Measurements from ENCODE around the gene SPTLC3.

Gene SPTLC3

GRCh38 chr20:13130707-13131103, 121.9 kb downstream of the SPTLC3 start:
- Histone ChIP-seq H3K9me3 (ENCODE audit: insufficient read depth, low read length) (peaks cover 8% of the 10 kb centered on the region; the same call in 1 of the 2 replicates), H2AFZ (ENCODE audit: low read depth, low read length) (no peak overlapping the region), H3K4me1 (ENCODE audit: low read length) (peaks cover 38% of the 10 kb centered on the region), H3K27me3 (ENCODE audit: low read depth, low read length) (peaks cover 31% of the 10 kb centered on the region), H3K4me3 (ENCODE audit: low read length) (no peak overlapping the region), H3K27ac (ENCODE audit: low read length) (no peak overlapping the region), H3K4me2 (ENCODE audit: low read length) (peak overlapping the region; percentile 40; the same call in 1 of the 2 replicates), H3K79me2 (ENCODE audit: low read length) (no peaks in the 10 kb centered on the region), H4K20me1 (ENCODE audit: insufficient read depth, low read length) (no peaks in the 10 kb centered on the region), H3K36me3 (replicated peaks; ENCODE audit: low read depth, low read length) (peaks cover 6% of the 10 kb centered on the region), H3K9ac (ENCODE audit: low read length) (no peak overlapping the region)
- TF ChIP-seq EZH2phosphoT487 (IDR thresholded peaks at IDR 0.05; ENCODE audit: low read depth) (no peak), CTCF (IDR thresholded peaks at IDR 0.05; ENCODE audit: low read depth, low read length) (no peak)

GRCh38 chr20:13131688-13132087, 122.9 kb downstream of the SPTLC3 start:
- TF ChIP-seq CTCF (IDR thresholded peaks at IDR 0.05; ENCODE audit: low read depth, low read length) (no peak), EZH2phosphoT487 (IDR thresholded peaks at IDR 0.05; ENCODE audit: low read depth) (no peak)
- Histone ChIP-seq H3K4me3 (ENCODE audit: low read length) (peak overlapping the region; percentile 11; the same call in 1 of the 2 replicates), H3K36me3 (replicated peaks; ENCODE audit: low read depth, low read length) (peaks cover 6% of the 10 kb centered on the region), H2AFZ (ENCODE audit: low read depth, low read length) (no peak overlapping the region), H3K27ac (ENCODE audit: low read length) (0 out of 2 replicates have a peak overlapping the region, but pooled peaks have one; percentile 8), H3K9me3 (ENCODE audit: insufficient read depth, low read length) (peaks cover 8% of the 10 kb centered on the region; the same call in 1 of the 2 replicates), H3K4me2 (ENCODE audit: low read length) (peak overlapping the region; percentile 68), H4K20me1 (ENCODE audit: insufficient read depth, low read length) (no peaks in the 10 kb centered on the region), H3K27me3 (ENCODE audit: low read depth, low read length) (peaks cover 31% of the 10 kb centered on the region), H3K79me2 (ENCODE audit: low read length) (no peaks in the 10 kb centered on the region), H3K9ac (ENCODE audit: low read length) (no peak overlapping the region; the same call in 1 of the 2 replicates), H3K4me1 (ENCODE audit: low read length) (peaks cover 38% of the 10 kb centered on the region)

- H3K9ac ChIP-seq (ENCODE audit: low read length): no peak overlapping the region
- no peaks in the 10 kb centered on the region for H3K9me3 ChIP-seq (ENCODE audit: insufficient read depth, low read length)
- no peak overlapping the region for H2AFZ ChIP-seq (ENCODE audit: low read depth, low read length)
- TF ChIP-seq CTCF (IDR thresholded peaks at IDR 0.05; ENCODE audit: low read depth, low read length): no peak
- no peak for TF ChIP-seq EZH2phosphoT487 (IDR thresholded peaks at IDR 0.05; ENCODE audit: low read depth)
- H4K20me1 ChIP-seq (ENCODE audit: insufficient read depth, low read length): no peaks in the 10 kb centered on the region
- peak overlapping the region; percentile 8 for H3K4me2 ChIP-seq (ENCODE audit: low read length)
- no peak overlapping the region for H3K27ac ChIP-seq (ENCODE audit: low read length)
- H3K4me1 ChIP-seq (ENCODE audit: low read length): peaks cover 11% of the 10 kb centered on the region
- no peaks in the 10 kb centered on the region for H3K79me2 ChIP-seq (ENCODE audit: low read length)
- no peaks in the 10 kb centered on the region for H3K36me3 ChIP-seq (replicated peaks; ENCODE audit: low read depth, low read length)
- peak overlapping the region; percentile 28; the same call in 1 of the 2 replicates for H3K4me3 ChIP-seq (ENCODE audit: low read length)
- peaks cover 31% of the 10 kb centered on the region; the same call in 1 of the 2 replicates for H3K27me3 ChIP-seq (ENCODE audit: low read depth, low read length)
These were observed 130.8 kb downstream of the SPTLC3 start for GRCh38 chr20:13139459-13140150.

GRCh38 chr20:13140201-13140600, 131.4 kb downstream of the SPTLC3 start:
- Histone ChIP-seq H3K27me3 (ENCODE audit: low read depth, low read length) (peaks cover 27% of the 10 kb centered on the region; the same call in 1 of the 2 replicates), H4K20me1 (ENCODE audit: insufficient read depth, low read length) (no peaks in the 10 kb centered on the region), H3K9me3 (ENCODE audit: insufficient read depth, low read length) (no peaks in the 10 kb centered on the region), H3K4me2 (ENCODE audit: low read length) (no peak overlapping the region), H2AFZ (ENCODE audit: low read depth, low read length) (no peak overlapping the region), H3K79me2 (ENCODE audit: low read length) (no peaks in the 10 kb centered on the region), H3K4me1 (ENCODE audit: low read length) (peaks cover 11% of the 10 kb centered on the region), H3K4me3 (ENCODE audit: low read length) (no peak overlapping the region), H3K27ac (ENCODE audit: low read length) (no peak overlapping the region), H3K36me3 (replicated peaks; ENCODE audit: low read depth, low read length) (no peaks in the 10 kb centered on the region), H3K9ac (ENCODE audit: low read length) (no peak overlapping the region)
- TF ChIP-seq CTCF (IDR thresholded peaks at IDR 0.05; ENCODE audit: low read depth, low read length) (no peak), EZH2phosphoT487 (IDR thresholded peaks at IDR 0.05; ENCODE audit: low read depth) (no peak)

Measured in OCI-LY3 (cell line).